Measurements from ENCODE around the gene CSPG4.
"Not testable (repeated sequence)": the region's sequence is repeated elsewhere in the genome, so short reads cannot be mapped to it uniquely, and the experiment has no call there.

Gene CSPG4

GRCh38 chr15:75738014-75738646 is 25.5 kb upstream of the CSPG4 start:
- no peak for FAIRE-seq

DNA sequence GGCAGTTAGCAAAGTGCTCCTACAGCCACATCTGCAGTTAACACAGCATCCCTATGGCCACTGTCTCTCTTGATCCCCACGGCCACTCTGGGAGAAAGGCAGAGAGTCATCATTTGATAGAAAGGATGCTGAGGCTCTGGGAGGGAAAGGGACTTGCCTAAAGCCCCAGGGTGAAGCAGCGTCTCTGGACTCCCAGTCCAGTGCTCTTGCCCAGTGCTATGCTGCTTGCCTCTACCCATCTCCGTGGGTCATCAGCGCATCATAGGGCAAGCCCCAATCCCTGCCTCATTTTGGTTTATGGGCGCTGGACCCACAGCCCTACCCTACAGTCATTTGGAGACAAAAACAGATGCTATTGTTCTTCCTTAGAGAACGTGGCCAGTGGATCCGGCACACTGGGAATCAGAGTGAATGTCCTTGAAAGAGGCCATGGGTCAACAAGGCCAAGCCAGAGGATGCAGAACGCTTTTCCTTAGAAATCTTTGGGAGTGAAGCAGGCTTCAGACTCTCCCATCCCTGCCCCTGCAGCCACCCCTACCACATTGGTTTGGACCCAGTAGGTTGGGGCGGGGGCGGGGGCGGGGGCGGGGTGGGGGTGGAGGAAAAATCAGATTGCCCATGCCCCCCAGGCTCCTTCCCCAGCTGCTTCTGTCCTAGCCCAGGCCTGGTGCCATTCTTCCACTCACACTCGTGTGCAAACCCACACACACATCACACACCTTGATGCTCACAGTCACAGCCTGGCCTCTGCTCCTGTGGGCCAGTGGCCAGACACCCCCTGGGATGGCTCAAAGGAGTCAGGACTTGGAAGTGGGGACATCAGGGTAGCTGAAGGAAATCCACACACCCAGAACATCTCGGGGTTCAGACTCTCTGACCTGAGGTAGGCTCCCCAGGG is 24.7 kb upstream of the CSPG4 start:
- not testable (repeated sequence) for FAIRE-seq

GRCh38 chr15:75736256-75736655 is 23.6 kb upstream of the CSPG4 start:
- FAIRE-seq = no peak

DNA sequence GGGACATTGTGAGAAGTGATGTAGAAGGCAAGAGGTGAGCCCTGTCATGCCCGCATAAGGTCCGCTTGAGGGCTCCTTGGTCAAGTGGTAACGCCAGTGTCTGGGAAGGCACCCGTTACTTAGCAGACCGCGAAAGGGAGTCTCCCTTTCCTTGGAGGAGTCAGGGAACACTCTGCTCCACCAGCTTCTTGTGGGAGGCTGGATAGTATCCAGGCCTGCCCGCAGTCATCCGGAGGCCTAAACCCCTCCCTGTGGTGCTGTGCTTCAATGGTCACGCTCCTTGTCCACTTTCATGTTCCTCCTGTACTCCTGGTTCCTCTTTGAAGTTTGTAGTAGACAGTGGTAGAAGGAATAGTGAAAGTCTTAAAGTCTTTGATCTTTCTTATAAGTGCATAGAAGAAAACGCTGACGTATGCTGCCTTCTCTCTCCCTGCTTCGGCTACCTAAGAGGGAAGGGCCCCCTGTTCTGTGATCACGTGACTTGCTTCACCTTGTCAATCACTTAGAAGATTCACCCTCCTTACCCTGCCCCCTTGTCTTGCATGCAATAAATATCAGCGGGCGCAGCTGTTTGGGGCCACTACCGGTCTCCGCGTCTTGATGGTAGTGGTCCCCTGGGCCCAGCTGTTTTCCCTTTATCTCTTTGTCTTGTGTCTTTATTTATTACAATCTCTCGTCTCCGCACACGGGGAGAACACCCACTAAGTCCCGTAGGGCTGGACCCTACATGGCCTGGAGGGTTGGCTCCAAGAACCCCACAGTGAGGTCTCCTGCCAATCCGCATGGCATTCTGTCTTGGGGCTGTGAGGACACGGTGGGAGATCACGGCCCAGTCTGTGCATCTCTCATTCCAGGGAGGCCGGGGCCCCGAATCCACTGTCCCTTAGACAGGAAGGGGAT is 22.5 kb upstream of the CSPG4 start:
- FAIRE-seq = not testable (repeated sequence)

- FAIRE-seq = no peak
Measured at GRCh38 chr15:75733761-75734651, 21.4 kb upstream of the CSPG4 start.

DNA sequence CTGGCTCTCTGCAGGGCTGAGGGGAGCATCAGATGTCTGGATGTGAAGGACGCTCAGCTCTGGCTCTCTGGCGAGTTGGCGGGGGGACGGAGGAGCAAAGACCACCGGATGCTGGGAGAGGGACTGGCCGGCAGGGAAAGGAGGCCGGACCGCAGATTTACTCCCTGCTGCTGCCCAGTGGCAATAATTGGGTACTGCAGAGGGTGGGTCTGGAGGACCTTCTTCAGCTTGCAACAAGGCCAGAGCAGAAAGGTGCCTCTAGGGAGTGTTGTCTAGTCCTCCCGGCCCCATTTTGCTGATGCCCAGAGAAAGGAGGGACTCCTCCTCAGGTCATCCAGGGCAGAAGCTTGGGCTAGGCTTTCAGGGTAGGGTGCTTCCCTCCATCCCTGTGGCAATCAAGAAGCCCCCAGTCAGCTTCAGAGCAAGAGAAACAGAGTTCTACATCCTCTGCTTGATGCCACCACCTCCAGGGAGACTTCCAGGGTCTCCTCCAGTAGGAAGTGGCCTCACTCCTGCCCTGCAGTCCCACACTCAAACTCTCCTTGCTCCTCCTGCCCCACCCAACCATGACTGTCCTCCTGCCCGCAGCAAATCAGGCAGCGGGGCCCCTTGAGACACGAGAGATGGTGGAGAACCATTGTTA is 20.3 kb upstream of the CSPG4 start:
- FAIRE-seq = no peak

GRCh38 chr15:75732177-75732808 is 19.6 kb upstream of the CSPG4 start:
- no peak for FAIRE-seq

DNA sequence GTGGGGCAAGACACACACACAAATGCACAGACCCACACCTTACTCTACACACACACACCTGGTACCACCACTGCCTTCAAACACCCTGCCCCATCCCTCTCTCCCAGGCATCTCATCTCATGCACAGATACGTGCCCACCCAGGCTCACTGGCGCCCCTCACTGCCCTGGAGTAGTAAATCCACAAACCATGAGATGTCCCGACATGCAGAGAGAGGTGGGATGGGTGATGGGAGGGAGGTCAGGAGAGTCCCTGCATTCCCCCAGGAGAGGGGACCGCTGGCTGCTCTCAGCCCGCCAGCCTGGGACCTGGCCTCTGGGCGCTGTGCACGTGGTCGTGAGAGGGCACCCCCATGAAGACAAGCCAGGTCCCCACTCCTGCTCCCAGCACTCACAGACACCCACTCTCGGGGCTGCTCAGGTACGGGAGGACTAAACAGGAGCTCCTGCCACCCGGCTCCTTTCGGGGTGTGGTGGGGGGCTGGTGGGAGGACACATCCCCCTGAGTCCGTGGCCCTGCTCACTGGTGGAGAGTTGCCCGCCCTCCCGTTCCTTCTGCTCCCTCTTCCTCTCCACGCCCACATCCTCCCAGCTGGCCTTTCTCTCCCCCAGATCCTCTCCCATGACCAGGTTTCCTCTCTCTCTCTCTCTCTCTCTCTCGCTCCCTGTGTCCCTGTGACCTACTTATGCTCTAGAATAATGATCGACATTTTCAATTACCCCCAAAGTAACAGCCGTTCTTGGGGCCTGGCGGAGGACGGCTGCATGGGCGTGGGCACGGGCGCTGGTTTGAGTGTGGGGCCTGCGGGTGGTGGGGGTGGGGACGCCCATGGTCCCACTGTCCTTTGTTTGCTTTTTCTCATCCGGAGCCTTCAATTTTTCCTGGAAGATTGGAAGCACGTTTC is 18.9 kb upstream of the CSPG4 start:
- no peak for FAIRE-seq

DNA sequence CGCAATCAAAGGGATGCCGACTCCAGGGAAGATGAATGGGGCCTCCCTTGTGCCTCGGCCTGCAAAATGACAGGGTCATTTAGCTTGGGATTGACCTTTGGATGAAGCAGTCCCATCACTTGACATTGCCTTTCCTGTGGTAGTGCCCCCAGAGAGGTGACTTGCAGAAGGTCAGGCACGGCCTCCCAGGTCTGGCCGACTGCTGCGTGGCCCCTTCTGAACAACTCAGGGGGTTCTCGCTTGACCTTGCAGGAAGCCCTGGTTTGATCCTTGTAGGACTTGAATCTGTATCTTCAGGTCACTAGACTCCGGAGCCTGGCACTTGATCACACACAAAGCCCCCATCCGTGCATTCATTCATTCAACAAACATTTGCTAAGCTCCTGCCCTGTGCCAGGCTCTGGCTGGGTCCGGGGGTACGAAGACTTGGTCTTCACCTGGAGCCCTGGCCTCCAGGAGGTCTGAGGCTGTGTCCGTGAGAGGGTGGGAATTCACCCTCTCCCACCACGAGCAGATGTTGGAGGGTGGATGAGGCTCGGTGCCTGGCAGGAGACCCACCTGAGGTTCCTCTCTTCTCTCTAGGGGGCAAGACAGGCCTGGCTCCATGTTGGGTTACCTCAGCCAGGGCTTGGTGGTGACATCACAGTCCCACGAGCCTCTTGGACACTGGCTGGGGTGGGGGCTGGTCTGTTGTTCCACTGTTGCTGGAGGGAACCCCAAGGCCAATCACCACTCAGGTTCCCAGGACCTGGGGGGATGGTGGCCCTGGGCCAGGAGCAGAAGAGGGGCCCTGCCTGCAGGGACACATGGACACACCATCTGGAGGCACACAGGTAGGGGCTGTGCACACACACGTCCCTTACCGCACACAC is 18.0 kb upstream of the CSPG4 start:
- not testable (repeated sequence) for FAIRE-seq

GRCh38 chr15:75729326-75730069 is 16.9 kb upstream of the CSPG4 start:
- no peak for FAIRE-seq

DNA sequence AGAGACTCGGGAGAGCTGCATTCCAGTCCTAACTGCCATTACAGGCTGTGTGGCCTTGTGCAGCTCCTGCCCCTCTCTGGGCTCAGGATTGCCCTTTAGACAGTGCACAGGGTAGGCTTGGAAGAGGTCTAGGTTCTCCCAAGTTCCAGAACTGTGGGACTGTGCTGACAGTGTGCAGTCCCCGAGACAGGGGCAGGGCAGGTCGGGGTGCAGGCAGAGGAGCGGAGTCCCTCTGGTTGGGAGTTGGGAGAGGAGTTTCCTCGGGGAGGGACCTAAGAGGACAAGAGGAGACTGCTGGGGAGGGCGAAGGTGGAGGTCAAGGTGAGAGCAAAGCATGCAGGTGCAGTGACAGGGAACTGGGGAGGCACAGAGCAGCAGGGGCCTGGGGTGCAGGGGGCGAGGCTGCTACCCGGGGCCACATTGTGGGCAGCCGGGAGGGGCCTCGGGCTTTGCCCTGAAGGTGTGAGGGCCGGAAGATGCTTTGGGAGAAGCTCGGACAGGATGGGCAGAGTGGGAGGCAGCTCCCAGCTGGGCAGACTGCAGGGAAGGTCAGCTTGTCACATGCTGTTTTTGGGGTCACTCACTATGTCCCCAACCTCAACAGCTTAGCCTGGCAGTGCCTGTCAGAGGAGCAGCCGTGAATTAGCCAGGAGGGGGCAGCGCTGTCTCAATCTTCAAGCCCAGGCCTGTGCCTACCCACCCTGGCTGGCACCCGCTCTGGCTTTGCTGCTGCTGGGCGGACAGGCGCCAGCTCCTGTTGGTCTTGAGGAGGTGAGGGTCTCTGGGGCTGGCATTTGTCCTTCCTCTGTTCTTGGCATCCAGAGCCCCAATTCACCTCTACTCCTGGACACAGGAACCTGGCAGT is 15.4 kb upstream of the CSPG4 start:
- no peak for FAIRE-seq

DNA sequence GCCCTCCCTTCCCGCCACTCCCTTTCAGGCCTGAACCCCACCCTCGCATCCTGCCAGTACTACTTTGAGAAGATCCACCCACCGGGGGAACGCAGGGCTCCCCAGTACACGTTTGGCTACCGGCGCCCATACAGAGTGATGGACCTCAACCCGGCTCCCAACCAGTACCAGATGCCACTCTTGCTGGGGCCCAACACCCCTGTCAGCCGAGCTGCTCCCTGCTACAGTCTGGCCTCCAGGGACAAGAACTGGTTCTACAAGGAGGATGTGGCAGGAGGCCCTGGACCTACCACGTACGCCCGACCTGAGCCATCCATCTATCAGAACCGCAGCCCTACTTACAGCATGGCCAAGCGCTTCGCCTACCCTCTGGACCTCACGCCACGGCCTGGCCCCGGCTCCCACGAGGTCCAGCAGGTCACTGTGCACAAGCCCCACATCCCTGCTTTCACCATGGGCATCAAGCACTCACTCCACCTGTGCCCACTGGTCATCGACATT is 14.4 kb upstream of the CSPG4 start:
- no peak for FAIRE-seq

DNA sequence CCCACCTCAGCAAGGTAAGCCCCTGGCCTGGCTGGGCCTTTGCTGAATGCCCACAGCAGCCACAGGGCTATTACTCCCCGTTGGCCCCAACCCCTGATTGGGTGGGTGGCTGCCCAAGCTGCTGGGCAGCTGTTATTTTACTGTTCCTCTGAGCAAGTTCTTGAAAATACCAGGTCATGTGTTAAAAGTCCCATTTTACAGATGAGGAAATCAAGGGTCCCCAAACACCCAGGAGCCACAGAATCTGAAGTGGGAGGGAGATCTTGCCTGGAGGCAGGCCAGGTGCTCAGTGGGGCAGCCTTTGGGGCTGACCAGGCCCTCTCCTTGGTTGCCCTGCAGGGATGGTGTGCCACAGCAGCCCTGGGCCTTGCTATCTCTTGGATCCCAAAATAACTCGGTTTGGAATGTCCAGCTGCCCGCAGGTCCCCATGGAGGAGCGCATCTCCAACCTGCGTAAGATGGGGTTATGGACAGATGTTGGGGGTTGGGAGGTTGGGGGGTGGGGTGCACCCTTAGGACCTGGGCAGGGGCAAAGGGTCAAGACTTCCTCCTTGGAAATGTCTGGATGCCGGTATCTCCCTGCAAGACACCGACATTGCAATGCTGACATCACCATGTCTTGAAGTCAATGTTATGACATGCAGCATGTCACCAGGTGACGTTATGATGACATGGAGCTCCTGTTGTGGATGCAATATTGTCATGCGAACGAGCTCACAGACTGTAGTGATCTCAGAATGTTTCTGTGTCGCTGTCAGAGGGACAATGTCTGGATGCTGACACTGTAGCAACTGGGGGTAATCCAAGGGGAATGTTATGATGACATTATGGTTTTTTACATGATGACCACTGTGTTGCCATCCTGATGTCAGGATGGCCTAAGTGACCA is 13.3 kb upstream of the CSPG4 start:
- no peak for FAIRE-seq

GRCh38 chr15:75725006-75725718 is 12.5 kb upstream of the CSPG4 start:
- no peak for FAIRE-seq

All from islet of Langerhans (tissue), 1 donor.